ENCODE results near the gene HHATL.
"Not testable (repeated sequence)": the region's sequence is repeated elsewhere in the genome, so short reads cannot be mapped to it uniquely, and the experiment has no call there.

The HHATL gene

DNA sequence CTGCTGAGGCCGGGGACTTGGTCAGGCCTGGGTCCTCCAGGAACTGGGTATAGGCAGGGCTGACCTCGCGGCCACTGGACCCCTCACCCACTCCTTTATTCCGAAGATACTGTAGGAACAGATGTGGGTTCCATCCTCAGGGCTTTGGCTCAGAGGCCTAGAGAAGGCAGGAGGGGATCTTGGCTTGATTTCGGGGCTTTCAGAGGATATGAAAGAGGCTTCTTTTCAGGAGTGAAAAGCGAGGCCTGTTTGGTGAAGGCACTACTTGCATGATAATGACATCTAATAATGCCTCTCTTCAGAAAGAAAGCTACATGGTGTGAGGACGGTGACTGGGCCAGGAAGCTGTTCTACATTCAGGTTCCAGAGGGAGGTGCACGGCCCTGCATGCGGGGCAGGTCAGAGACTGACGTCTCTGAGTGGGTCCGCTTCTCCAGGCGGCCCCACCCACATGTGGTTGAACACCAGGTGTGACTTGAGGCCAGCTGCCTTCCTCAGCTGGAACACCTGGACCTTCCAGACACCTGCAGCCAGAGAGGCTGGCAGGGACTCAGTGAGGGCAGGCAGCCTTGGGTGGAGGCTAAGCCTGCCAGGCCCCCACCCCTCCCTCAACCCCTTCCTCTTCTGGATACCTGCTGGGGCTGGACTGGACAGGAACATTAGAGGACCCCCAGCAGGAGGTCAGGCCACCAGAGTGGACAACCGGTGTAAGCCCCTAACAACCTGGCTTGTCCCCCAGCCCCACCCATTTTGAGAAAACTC lies 31.1 kb upstream of the HHATL start:
- no peak for DNase-seq (ENCODE audit: low spot score)

DNA sequence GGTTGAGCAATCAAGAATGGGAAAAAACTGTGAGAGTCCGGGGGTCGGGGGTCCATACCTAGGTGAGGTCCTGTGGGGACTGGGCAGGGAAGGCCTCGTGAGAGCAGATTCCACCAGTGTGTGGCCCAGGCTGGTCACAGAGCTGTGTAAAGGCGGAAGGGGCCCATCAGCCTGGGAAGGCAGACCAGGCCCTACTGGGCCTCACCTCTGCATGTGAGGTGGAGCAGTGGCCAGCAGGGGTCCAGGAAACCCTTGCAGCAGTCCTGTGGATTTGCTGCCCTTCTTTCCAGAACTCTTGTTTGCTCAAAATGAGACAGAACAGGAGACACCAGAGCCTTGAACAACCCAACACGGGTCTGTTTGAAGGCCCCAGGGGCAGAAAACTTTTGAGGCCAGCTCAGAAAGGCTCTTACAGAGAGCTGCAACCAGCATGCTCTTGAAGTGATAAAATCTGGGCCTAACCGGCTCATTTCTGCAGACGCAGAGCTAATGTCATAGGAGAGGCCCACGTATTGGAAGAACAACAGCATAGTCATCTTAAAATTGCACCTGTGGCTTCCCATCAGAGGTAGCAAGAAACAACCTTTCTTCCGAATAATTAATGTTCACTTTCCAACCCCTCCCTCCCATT lies 30.3 kb upstream of the HHATL start:
- no peak for DNase-seq (ENCODE audit: low spot score)

DNA sequence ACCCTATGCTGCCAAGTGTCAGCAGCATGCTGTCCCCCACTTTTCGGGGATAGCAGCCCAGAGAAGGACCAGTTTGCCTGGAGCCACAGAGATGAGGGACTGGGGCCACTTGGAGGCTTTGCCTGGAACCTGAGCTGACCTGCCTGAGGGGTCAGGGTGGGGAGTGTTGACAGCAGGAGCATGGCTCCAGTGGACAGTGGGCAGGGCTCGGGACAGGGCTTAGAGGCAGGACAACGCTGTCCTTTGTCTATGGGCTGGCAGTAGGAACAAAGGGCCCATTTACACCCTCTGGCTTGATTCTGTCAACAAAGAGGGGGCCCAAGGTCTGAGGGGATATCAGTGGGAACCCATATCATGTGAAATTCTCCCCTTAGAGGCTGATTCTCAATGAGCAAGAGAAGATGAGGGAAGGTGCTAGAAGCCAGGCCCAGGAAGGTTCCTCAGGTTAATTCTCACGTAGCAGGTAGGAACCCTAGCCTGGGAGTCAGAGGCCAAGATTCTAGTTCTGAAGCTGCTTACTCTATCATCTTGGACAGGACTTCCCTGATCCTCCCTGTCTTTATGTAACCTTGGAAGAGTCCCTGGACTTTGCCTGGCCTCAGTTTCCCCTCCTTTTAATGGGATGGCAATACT lies 29.7 kb upstream of the HHATL start:
- DNase-seq (ENCODE audit: low spot score), result no peak

DNA sequence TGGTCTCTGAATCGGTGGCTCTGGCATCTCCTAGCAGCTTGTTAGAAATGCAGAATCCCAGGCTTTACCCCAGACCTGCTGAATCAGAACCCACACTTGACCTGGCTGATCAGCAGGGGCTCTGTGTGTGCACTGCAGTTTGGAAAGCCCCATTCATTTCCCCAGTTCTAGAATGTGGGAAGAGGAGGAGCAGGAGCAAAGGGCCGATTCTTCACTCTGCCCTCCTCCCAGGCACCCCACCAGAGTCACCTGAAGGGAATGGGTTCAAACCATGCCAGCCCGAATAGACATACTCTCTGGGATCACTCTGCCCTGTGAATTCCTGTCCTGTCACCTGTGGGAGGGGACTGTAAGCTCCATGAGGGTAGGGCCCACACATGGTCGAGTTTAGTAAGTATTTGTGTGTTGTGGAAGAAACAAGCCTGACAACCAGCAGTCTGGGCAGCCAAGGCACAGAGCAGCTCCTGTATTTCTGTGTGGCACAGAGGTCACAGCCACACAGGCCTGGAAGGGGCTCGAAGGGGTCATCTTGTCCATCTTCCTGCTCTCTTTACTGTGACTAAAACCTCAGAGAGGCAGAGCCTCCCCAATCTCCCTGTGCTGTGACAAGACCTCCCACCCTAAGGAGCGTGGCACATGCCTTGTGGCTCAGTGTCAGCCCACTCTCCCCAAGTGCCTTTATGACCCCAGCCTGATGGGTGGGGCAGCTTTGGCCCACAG lies 29.0 kb upstream of the HHATL start:
- no peak for DNase-seq (ENCODE audit: low spot score)

DNA sequence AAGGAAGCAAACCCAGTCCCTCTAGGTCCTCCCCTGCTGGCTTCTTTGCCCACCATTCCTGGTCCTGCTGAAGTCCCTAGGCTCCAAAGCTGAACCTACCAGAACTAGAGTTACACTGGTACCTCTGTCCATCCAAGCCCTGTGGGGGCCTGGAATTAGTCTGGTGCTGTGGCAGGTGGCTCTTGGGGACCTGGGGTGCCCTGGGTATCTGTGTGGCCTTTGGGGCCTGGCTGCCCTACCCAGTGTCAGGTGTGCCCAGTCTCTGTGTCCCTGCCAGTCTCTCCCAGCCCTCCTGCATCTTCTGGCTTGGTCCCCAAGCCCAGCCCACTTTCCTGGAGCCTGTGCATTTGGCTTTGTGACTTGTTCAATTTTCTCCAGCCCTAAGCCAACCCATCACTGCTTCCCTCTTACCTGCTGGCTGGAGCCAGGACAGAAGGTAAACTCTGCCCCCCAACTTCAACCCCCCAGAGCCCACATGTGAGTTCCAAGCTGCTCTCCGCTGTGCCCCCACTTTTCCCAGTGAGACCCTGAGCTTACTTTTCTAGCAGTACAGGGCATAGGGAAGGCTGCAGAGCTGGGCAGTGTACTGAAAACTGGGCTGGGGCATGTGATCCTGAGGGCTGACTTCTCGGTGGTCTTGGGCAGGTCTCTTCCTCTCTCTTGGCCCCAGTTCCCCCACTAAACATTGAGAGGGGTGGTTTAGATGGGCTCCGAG lies 28.3 kb upstream of the HHATL start:
- no peak for DNase-seq (ENCODE audit: low spot score)

DNA sequence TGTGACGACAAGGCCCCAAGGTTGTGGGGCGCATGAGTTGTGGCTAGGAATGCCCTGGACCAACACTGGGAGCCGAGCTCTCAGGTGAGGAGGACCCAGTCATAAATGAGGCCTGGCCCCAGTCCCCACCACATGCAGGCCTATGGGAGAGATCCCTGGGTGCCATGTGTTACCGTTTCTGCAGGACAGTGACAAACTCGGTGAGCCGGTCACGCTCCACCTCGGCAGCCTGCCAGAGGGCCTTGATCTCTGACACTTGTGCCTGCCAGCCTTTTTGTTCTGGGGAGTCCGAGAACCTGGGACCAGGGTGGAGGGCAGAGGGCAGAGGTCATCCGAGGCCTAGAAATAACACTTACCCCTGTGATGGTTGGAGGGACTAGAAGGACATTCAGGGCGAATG lies 27.7 kb upstream of the HHATL start:
- no peak for DNase-seq (ENCODE audit: low spot score)

DNA sequence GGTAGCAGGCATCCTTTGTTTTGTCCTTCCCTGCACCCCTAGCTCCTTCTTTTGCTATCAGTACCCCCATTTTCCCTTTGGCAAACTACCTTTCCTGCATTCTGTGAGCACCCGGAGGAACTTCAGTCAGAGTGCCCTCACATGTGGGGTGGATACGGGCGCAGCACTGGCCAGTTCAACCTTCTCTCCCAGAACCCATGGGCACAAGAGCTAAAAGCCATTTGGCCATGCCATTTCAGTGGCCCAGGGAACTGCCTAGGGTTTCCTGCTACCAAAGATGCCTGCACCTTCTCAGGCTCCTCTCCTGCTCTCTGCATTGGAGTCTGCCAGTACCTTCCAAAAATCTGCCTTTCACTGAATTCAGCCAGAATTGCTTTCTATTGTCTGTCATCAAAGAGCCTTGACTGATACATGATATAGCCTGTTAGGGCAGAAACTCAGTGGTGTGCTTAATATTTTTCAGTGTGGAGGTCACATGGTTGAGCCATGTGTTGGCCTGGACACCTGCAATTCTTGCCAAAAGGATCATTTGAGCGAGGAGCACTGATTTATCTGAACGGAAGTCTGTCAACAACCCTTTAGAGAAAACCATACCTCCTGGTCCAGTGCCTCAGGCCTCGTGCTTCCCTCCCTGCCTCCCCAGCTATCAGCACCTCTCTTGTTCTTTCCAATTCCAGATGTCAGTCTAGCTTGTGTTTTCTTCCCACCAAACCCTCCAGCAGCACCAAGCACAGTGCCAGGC lies 27.0 kb upstream of the HHATL start:
- DNase-seq (ENCODE audit: low spot score), result no peak

DNA sequence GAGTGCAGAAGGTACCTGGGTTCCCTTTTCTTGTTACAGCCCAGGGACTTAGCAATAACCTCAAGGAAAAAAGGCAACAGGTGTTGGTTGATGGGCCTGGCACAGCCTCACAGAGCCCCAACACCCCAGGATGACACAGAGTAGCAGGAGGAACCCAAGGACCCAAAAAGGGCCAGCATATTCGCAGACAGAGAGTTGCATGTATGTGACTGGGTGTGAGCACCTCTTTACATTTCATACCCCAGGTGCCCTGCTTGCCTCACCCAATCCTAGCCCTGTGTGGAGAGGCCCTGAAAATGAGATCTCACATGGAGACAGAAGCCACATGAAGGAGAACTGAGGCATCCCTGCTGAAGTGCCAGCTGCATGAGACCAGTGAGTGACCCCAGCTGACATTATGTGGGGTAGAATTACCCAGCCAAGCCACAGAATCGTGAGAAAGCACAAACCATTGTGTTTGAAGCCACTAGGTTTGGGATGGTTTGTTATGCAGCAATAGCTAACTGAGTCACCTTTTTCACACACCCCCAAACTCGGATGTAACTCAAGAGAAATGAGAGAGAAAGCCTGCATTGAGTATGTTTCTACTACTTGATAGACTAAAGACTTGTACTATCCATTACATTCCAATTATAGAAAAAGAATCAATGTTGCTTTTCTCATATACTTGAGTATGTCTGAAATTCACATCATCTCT lies 26.2 kb upstream of the HHATL start:
- DNase-seq (ENCODE audit: low spot score), result no peak

DNA sequence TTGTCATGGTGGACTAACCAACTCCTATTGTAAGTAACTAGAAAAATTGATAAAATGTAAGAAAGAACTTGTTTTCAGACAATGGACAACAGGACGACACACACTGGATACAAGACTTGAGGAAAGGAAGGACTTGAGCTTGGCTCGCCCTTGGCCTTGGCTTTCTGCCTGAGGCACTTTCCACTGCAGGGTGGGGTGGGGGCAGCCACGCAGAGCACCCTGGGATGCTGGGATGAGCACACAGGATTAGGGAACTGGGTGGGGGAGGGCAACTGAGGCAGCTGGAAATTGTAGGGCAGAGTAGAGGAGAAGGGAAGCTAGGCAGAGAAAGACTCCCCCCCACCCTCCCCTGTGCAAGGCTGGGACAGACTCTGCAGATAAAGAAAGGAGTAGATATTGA lies 25.5 kb upstream of the HHATL start:
- no peak for DNase-seq (ENCODE audit: low spot score)

DNA sequence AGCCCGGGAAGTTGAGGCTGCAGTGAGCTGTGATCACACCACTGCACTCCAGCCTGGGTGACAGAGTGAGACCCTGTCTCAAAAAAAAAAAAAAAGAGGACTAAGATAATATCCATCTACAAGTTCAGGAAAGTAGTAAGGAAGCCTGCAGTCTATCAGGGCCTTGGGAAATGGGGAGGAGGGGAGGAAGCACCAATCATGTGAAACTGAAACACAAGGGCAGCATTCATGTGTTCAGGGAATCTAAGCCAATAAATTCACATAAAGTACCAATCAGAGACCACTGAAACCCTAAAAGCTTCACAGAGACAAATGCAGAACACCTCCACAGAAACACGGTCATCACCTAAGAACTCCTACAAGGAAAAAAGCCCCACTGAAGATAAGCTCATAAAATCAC lies 22.9 kb upstream of the HHATL start:
- DNase-seq (ENCODE audit: low spot score), result no peak

DNA sequence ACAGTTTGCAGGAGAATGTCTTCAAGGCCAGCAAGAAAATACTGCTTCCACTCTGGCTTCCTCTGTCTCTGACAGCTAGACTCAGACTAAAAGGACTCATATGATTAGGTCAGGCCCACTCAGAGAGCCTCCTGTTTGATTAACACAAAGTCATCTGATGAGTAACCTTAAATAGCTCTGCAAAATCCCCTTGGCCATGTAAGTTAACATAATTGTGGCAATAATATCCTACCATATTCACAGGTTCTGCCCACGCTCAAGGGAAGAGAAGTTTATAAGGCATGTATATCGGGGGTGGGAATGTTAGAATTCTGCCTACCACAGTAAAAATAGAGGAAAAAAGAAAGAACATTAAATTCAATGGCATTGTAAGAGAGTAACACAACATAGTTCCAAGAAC lies 20.6 kb upstream of the HHATL start:
- DNase-seq (ENCODE audit: low spot score), result no peak

DNA sequence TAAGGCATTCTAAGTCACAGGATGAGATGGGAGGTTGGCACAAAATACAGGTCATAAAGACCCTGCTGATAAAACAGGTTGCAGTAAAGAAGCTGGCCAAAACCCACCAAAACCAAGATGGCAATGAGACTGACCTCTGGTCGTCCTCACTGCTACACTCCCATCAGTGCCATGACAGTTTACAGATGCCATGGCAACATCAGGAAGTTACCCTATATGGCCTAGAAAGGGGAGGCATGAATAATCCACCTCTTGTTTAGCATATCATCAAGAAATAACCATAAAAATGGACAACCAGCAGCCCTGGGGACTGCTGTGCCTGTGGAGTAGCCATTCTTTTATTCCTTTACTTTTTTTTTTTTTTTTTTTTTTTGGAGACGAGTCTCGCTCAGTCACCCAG lies 19.8 kb upstream of the HHATL start:
- not testable (repeated sequence) for DNase-seq (ENCODE audit: low spot score)

DNA sequence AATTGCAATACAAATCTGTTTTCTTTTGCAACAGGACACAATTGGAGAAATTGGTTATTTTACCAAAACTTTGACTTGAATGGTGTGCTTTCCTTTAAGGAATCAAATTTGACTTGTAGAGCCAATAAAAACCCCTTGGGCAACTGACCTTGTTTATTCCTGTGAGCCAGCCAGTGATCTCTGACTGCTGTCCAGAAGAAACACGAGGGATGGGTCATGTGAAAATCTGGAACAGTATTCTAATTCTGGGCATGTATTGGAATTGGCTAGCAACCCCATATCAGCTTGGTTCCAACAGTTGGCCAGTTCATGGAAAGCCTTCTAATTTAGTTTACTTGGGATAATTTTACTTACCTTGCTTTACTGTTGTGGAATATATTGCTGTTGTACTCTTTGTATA lies 19.1 kb upstream of the HHATL start:
- no peak for DNase-seq (ENCODE audit: low spot score)

DNA sequence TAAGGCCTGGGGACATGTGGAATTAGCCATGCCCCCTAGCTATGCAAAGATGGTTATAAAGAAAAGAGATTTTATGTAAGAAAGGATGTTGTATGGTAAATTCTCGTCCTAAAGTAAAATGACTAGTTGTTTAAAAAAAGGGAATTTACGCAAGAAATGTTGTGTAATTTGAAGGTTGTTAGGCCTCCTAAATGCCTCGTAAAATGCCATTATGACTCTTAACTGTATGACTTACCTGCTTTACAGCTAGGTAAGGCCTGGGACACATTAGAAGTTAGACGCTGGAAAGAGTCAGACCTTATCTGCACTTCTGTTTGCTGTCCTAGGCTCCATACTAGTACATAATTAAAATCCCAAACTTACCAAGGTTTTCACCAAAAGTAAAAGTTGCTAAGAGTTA lies 17.5 kb upstream of the HHATL start:
- no peak for DNase-seq (ENCODE audit: low spot score)

DNA sequence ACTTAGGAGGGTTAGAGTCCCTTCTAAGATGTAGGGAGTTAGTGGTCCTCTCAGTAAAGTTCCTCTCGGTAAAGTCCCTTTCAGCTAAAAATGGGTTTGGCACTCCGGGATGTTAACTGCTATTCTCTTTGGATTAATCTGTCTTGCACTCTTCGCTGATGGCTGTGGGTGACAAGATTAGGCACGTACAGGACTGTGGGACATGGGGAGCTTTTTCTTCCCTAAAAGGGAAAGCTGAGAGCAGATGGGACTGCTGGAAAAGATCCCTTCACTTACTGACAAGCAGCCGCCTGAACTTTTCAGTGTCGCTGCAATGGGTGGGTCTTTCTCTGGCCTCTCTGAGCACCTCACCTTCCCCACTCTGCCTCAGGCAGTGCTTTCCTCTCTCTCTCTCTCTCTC lies 16.4 kb upstream of the HHATL start:
- DNase-seq (ENCODE audit: low spot score), result no peak

DNA sequence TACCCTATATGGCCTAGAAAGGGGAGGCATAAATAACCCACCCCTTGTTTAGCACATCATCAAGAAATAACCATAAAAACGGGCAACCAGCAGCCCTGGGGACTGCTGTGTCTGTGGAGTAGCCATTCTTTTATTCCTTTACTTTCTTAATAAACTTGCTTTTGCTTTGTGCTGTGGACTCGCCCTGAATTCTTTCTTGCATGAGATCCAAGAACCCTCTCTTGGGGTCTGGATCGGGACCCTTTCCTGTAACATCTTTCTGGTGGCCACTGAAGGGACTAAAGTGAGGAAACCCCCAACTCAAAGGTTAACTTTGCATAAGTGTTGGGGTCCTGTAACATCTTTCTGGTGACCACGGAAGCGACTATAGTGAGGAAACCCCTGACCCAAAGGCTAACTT lies 15.7 kb upstream of the HHATL start:
- DNase-seq (ENCODE audit: low spot score), result no peak

DNA sequence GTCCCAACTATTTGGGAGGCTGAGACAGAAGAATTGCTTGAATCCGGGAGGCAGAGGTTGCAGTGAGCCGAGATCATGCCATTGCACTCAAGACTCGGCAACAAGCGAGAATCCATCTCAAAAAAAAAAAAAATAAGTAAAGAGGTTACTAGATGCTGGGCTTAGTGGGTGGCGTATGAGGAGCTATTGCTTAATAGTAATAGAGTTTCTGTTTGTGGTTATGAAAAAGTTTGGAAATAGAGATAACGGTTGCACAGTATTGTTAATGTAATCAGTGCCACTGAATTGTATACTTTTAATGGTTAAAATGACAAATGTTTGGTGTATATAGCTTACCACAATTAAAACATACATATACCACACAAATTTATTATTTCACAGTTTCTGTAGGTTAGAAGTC lies 14.7 kb upstream of the HHATL start:
- DNase-seq (ENCODE audit: low spot score), result no peak

DNA sequence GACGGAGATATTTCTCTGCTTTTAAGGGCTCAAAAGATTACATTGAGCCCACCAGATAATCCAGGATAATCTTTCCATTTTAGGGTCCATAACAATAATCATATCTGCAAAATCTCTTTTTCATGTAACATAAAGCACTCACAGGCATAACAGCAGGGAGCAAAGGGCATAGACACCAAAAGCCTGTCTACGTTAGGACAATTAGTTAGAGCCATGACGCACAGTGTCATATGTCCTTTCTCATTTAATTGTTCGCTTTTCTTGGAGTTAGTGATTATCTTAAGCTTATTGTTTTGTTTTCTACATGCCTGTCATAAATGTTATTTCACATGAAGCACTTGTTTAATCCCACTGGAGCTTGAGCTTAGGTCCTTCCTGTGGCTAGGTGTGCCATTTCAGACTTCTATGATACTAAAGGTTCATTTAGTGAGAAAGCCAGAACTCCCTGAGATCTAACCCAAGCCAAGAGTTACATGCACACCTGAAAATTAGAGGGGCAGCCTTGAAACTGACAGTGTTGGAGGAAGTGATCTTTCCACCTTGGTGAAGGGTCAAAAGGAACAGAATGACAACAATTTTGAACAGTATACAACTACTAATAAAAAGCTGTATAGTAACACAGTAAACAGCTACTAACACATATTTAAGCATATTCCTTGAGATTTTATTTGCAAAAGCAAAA lies 11.7 kb upstream of the HHATL start:
- DNase-seq (ENCODE audit: low spot score), result no peak

DNA sequence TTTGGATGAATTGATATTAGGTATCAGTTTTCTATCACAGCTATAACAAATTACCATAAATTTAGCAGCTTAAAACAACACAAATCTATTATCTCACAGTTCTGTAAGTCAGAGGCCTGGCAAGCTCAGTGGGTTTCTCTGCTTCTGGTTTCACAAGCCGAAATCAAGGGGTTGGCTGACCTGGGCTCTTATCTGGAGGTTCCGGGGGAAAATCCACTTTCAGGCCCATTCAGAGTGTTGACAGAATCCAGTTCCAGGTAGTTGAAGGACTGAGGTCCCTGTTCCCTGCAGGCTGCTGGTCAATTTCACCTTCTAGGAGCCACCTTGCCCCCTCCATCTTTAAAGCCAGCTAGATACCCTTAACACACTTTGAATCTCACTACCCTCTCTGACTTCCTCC lies 11.1 kb upstream of the HHATL start:
- DNase-seq (ENCODE audit: low spot score), result no peak

DNA sequence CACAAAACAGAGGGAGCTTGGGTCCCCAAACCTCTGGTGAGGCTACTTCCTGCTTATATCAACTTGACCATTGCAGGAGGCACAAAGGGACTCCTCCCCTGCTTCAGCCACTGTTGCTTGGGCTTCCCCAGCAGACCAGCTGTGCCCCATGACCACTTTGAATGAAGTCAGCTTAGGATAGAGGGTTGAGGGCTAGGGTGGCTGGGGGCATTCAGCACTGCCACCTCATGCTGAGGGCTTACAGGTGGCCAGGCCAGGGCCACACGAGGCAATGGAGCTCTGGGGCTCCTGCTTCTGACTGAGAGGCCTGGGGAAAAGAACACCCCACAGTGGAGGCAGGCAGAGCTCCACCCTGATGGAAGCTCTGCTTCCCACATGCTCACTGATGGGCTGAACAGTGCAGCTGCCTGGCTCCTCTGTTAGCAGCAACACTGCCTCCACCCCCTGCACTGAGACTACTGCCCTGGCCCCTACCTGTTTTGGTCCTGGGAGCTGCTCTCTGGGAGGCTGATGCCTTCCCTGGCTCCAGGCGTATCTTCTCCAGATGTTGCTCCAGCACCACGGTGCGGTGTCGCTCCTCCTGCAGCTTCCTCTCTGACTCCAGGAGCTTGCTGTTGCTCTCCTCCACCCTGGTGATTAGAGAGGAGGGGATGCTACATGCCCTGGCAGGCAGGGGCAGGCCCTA lies 10.2 kb upstream of the HHATL start:
- DNase-seq (ENCODE audit: low spot score), result no peak

All from hepatic stellate cell (primary cell).